Kidney (tissue), 2 donors: ENCODE measurements around the gene TUBA4A. TPM values are rescaled to one million over a fixed set of nuclear protein-coding genes. Genes with fewer than 3 reads are reported as not detected.

Experiments used
- microRNA-seq: library from miRNA; unstranded; fragments of <30 nt; microRNA quantifications from one replicate; pipeline ENCODE4 v1.2.0, GENCODE V29; 2020
- polyA plus RNA-seq: library from polyadenylated mRNA; stranded (reverse); fragments of 350-450 nt; fragmentation: Illumina TruSeq; extraction: RNeasy Lipid Tissue Mini Kit (QIAGEN cat#74804); gene quantifications from one replicate; pipeline ENCODE4 v1.2.3, GENCODE V29; 2014; ENCODE audit warnings: low read depth, low replicate concordance; ENCODE audit not compliant: insufficient read depth
- total RNA-seq: library from RNA; stranded (reverse); fragmentation: NEBNext Ultra II Directional; extraction: Animal tissue kit (Norgen Biotek cat#: 25700); gene quantifications from one replicate; pipeline ENCODE4 v1.2.1, GENCODE V29; 2021
- donor health status: DM: yes; HTN: yes; CAD: no.

TUBA4A gene
- total and polyA plus RNA-seq, 2 donors from 2014 or later: 49.4 to 156 TPM

Small RNAs within 50 kb of the gene (microRNA-seq; reads per million reads assigned to microRNA genes)
- gene MIR153-1: not detected

Other genes starting within 250 kb of the TUBA4A start
- 2.0 TPM for gene CFAP65, start 212.4 kb downstream of the TUBA4A start, total RNA-seq
- gene CFAP65, start 212.4 kb downstream of the TUBA4A start, polyA plus RNA-seq: 0.73 TPM
- 0.88 TPM for gene IHH, start 193.0 kb downstream of the TUBA4A start, total RNA-seq
- 3.1 TPM for gene IHH, start 193.0 kb downstream of the TUBA4A start, polyA plus RNA-seq
- gene NHEJ1, start 93.1 kb downstream of the TUBA4A start, total RNA-seq: 17.5 TPM
- gene NHEJ1, start 93.1 kb downstream of the TUBA4A start, polyA plus RNA-seq: 17.7 TPM
- 2.8 TPM for gene SLC23A3, start 83.9 kb downstream of the TUBA4A start, total RNA-seq
- 10.9 TPM for gene SLC23A3, start 83.9 kb downstream of the TUBA4A start, polyA plus RNA-seq
- gene CNPPD1, start 77.0 kb downstream of the TUBA4A start, total RNA-seq: 97.5 TPM
- 131 TPM for gene CNPPD1, start 77.0 kb downstream of the TUBA4A start, polyA plus RNA-seq
- 106 TPM for gene RETREG2, start 75.6 kb downstream of the TUBA4A start, total RNA-seq
- gene RETREG2, start 75.6 kb downstream of the TUBA4A start, polyA plus RNA-seq: 112 TPM
- 44.8 TPM for gene ZFAND2B, start 47.1 kb downstream of the TUBA4A start, total RNA-seq
- 72.6 TPM for gene ZFAND2B, start 47.1 kb downstream of the TUBA4A start, polyA plus RNA-seq
- 17.8 TPM for gene ABCB6, start 35.0 kb downstream of the TUBA4A start, total RNA-seq
- 53.6 TPM for gene ABCB6, start 35.0 kb downstream of the TUBA4A start, polyA plus RNA-seq
- 41.5 TPM for gene ATG9A, start 24.3 kb downstream of the TUBA4A start, total RNA-seq
- gene ATG9A, start 24.3 kb downstream of the TUBA4A start, polyA plus RNA-seq: 24.0 TPM
- 48.9 TPM for gene ANKZF1, start 24.1 kb downstream of the TUBA4A start, total RNA-seq
- 26.6 TPM for gene ANKZF1, start 24.1 kb downstream of the TUBA4A start, polyA plus RNA-seq
- gene GLB1L, start 8.5 kb downstream of the TUBA4A start, total RNA-seq: 20.6 TPM
- 19.7 TPM for gene GLB1L, start 8.5 kb downstream of the TUBA4A start, polyA plus RNA-seq
- 29.9 TPM for gene STK16, start 8.4 kb downstream of the TUBA4A start, total RNA-seq
- gene STK16, start 8.4 kb downstream of the TUBA4A start, polyA plus RNA-seq: 53.8 TPM
- gene TUBA4B, start 675 bp downstream of the TUBA4A start, total RNA-seq: 0.98 TPM
- gene TUBA4B, start 675 bp downstream of the TUBA4A start, polyA plus RNA-seq: 15.4 TPM
- gene DNAJB2, start 25.4 kb upstream of the TUBA4A start, total RNA-seq: 94.3 TPM
- 128 TPM for gene DNAJB2, start 25.4 kb upstream of the TUBA4A start, polyA plus RNA-seq
- not detected for gene PTPRN, start 55.5 kb upstream of the TUBA4A start, total RNA-seq
- gene PTPRN, start 55.5 kb upstream of the TUBA4A start, polyA plus RNA-seq: not detected
- gene RESP18, start 78.8 kb upstream of the TUBA4A start, total RNA-seq: not detected
- not detected for gene RESP18, start 78.8 kb upstream of the TUBA4A start, polyA plus RNA-seq
- 53.3 TPM for gene DNPEP, start 134.0 kb upstream of the TUBA4A start, total RNA-seq
- 71.0 TPM for gene DNPEP, start 134.0 kb upstream of the TUBA4A start, polyA plus RNA-seq
- gene DES, start 164.5 kb upstream of the TUBA4A start, total RNA-seq: 74.2 TPM
- gene DES, start 164.5 kb upstream of the TUBA4A start, polyA plus RNA-seq: 30.0 TPM
- 26.6 TPM for gene SPEG, start 180.9 kb upstream of the TUBA4A start, total RNA-seq
- gene SPEG, start 180.9 kb upstream of the TUBA4A start, polyA plus RNA-seq: 13.1 TPM
- gene GMPPA, start 245.0 kb upstream of the TUBA4A start, total RNA-seq: 33.9 TPM
- gene GMPPA, start 245.0 kb upstream of the TUBA4A start, polyA plus RNA-seq: 53.1 TPM